Measurements from ENCODE around the gene ATL1. TPM values are rescaled to one million over a fixed set of nuclear protein-coding genes. Genes with fewer than 3 reads are reported as not detected.

The ATL1 gene
- total and polyA plus RNA-seq, 2 of the 4 experiments (the other 2 are of a cell fraction) = 6.0 to 12.2 TPM

GRCh38 chr14:50608302-50608851, 48.4 kb downstream of the ATL1 start:
- no peak overlapping the region for H3K4me2 ChIP-seq (ENCODE audit: low read depth, low read length)
- BruUV-seq (replicated peaks) = no TSS peak

More at GRCh38 chr14:50608302-50608851, 48.4 kb downstream of the ATL1 start:
- Histone ChIP-seq H2BK5ac (ENCODE audit: low read depth, low read length, poor library complexity, severe bottlenecking) (no peak overlapping the region), H2AK5ac (ENCODE audit: low read depth, low read length) (no peak overlapping the region), H4K91ac (ENCODE audit: insufficient read depth, low read depth, low read length) (no peak overlapping the region), H3K14ac (replicated peaks; ENCODE audit: low read depth, low read length) (no peak overlapping the region), H3K4me1 (ENCODE audit: control insufficient read depth, insufficient read depth, low read length) (no peaks in the 10 kb centered on the region), H4K20me1 (ENCODE audit: insufficient read depth, low read length) (no peaks in the 10 kb centered on the region), H2BK15ac (ENCODE audit: low read depth, low read length) (no peak overlapping the region), H3K9ac (ENCODE audit: low read depth, low read length) (no peak overlapping the region), H3K56ac (ENCODE audit: extremely low read depth, insufficient read depth, low read length) (no peak overlapping the region), H4K5ac (ENCODE audit: low read depth, low read length) (no peak overlapping the region), H2AK9ac (replicated peaks; ENCODE audit: low read depth, low read length, poor library complexity) (no peak overlapping the region), H4K8ac (ENCODE audit: low read depth in 2 of 2, low read length in 2 of 2) (no peak overlapping the region), H3K27ac (ENCODE audit: insufficient read depth, low read length) (no peak overlapping the region), H3K36me3 (ENCODE audit: control insufficient read depth, insufficient read depth, low read length) (no peaks in the 10 kb centered on the region), H3K9me3 (ENCODE audit: control insufficient read depth, insufficient read depth, low read length) (no peaks in the 10 kb centered on the region), H3K23ac (ENCODE audit: low read depth, low read length) (no peak overlapping the region), H3K79me1 (ENCODE audit: low read depth in 1 of 2, low read length in 2 of 2) (no peaks in the 10 kb centered on the region), H3K4ac (ENCODE audit: low read depth, low read length) (no peak overlapping the region), H3K9me1 (ENCODE audit: insufficient read depth, low read length) (no peaks in the 10 kb centered on the region; the same call in 1 of the 2 replicates), H3K27me3 (ENCODE audit: control insufficient read depth, insufficient read depth, low read length) (no peaks in the 10 kb centered on the region), H2AFZ (replicated peaks; ENCODE audit: low read length, poor library complexity) (no peak overlapping the region), H2BK20ac (ENCODE audit: low read depth, low read length) (no peak overlapping the region), H2BK120ac (ENCODE audit: low read depth, low read length) (no peak overlapping the region), H3K4me3 (ENCODE audit: insufficient read depth, low read depth, low read length) (no peak overlapping the region), H3K18ac (ENCODE audit: low read depth, low read length) (no peak overlapping the region)
- WGBS, 2 experiments (ENCODE audit: extremely low coverage in 2 of 2, insufficient read length in 1 of 2) = no CpG with 5 or more reads among the region's 1 CpG
- ATAC-seq (ENCODE audit: low read depth) (no peak), DNase-seq (no peak)
- intact Hi-C loops (cut with micrococcal nuclease) (no loop called here), in situ Hi-C loops (cut with MboI; ENCODE audit: low sequenced_read_pairs) (no loop called here), dilution Hi-C loops (cut with HindIII; ENCODE audit: low sequenced_read_pairs, unreplicated experiment) (no loop called here)
- no peak for TF ChIP-seq CEBPB (IDR thresholded peaks at IDR 0.05; ENCODE audit: low read depth, low read length)
- TF ChIP-seq NFE2L2 (IDR thresholded peaks at IDR 0.05; ENCODE audit: low read depth, low read length) = no peak
- no peak for TF ChIP-seq RCOR1 (IDR thresholded peaks at IDR 0.05; ENCODE audit: insufficient replicate concordance, low read length)
- no peak for TF ChIP-seq MAFK (IDR thresholded peaks at IDR 0.05; ENCODE audit: low read depth, low read length)
- TF ChIP-seq RFX5 (IDR thresholded peaks at IDR 0.05; ENCODE audit: low read depth, low read length) = no peak
- TF ChIP-seq MAZ (IDR thresholded peaks at IDR 0.05; ENCODE audit: borderline replicate concordance, low read depth, low read length) = no peak
- TF ChIP-seq MXI1 (IDR thresholded peaks at IDR 0.05; ENCODE audit: borderline replicate concordance, low read depth, low read length) = no peak
- no peak for TF ChIP-seq BHLHE40 (IDR thresholded peaks at IDR 0.05; ENCODE audit: low read depth, low read length)
- TF ChIP-seq, protein P1, sequence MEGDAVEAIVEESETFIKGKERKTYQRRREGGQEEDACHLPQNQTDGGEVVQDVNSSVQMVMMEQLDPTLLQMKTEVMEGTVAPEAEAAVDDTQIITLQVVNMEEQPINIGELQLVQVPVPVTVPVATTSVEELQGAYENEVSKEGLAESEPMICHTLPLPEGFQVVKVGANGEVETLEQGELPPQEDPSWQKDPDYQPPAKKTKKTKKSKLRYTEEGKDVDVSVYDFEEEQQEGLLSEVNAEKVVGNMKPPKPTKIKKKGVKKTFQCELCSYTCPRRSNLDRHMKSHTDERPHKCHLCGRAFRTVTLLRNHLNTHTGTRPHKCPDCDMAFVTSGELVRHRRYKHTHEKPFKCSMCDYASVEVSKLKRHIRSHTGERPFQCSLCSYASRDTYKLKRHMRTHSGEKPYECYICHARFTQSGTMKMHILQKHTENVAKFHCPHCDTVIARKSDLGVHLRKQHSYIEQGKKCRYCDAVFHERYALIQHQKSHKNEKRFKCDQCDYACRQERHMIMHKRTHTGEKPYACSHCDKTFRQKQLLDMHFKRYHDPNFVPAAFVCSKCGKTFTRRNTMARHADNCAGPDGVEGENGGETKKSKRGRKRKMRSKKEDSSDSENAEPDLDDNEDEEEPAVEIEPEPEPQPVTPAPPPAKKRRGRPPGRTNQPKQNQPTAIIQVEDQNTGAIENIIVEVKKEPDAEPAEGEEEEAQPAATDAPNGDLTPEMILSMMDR (conservative IDR thresholded peaks at IDR 0.05; ENCODE audit: low read depth, low read length) = no peak
- no peak for TF ChIP-seq POLR2A (IDR thresholded peaks at IDR 0.05; ENCODE audit: low read depth, low read length)
- ChIA-PET CTCF (no interaction called here), POLR2A (ENCODE audit: unreplicated experiment) (no interaction called here)

All from IMR-90 (cell line).